ENCODE measurements around the gene IGHMBP2.

The IGHMBP2 gene

DNA sequence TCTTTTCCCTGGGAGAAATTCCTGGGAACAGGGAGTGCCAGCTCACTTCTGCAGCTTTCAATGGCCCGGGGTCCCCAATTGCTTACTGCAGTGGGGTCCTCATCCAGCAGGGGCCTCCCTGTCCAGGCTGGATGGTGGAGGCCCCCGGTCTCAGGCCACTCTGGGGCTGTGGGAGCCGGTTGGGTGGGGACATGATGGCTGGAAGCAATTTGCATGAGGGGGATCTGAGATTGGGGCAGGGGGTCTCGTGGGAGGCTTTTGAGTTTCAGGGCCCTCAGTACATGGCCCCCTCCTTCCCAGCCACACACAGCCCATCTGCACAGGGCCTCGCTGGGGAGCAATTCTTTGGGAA, 51.9 kb downstream of the IGHMBP2 start:
- H3K4me3 Mint-ChIP-seq = no peak overlapping the region
- H3K36me3 Mint-ChIP-seq = no peaks in the 10 kb centered on the region
- H3K9me3 Mint-ChIP-seq (ENCODE audit: low read depth) = no peaks in the 10 kb centered on the region
- no peaks in the 10 kb centered on the region for H3K27me3 Mint-ChIP-seq
- H3K27ac Mint-ChIP-seq = no peak overlapping the region
- peaks cover 3% of the 10 kb centered on the region for H3K4me1 Mint-ChIP-seq (ENCODE audit: low read depth)

GRCh38 chr11:68956142-68956541, 52.5 kb downstream of the IGHMBP2 start:
- Mint-ChIP-seq H3K4me1 (ENCODE audit: low read depth) (peaks cover 3% of the 10 kb centered on the region), H3K27me3 (no peaks in the 10 kb centered on the region), H3K36me3 (no peaks in the 10 kb centered on the region), H3K4me3 (no peak overlapping the region), H3K27ac (no peak overlapping the region), H3K9me3 (ENCODE audit: low read depth) (no peaks in the 10 kb centered on the region)

DNA sequence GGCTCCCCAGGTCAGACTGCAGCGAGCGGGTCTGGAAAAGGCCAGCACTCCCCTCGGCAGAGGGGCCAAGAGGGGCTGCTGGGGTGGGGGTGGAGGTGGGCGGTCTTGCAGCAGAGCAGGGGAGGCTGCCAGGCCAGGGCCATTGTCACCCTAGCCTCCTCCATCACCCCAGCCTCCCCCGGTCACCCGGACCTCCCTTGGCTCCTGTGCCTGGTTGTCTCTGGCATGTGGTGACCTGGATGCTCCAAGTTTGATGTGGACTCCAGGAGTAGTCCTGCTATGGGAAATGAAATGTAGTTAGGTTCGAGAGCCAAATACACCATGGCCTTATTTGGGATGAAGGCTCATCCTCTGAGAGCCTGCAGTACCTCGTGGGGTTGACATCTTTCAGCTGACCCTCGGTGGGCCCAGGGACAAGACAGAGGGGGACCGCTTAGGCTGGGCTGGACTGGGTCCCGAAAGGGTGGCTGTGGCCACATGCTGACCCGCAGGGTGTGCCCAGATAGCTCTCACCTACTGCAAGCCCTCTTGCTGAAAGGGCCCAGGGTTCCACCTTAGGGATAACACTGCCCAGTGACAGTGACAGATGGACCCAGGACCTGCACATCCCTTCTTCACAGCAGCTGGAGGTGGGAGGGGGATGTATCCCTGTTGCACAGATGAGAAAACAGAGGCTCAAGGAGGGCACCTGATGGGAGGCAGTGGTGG, 53.0 kb downstream of the IGHMBP2 start:
- Mint-ChIP-seq H3K4me3 (no peak overlapping the region), H3K9me3 (ENCODE audit: low read depth) (no peaks in the 10 kb centered on the region), H3K36me3 (no peaks in the 10 kb centered on the region), H3K4me1 (ENCODE audit: low read depth) (peaks cover 3% of the 10 kb centered on the region), H3K27me3 (no peaks in the 10 kb centered on the region), H3K27ac (no peak overlapping the region)

GRCh38 chr11:68958211-68958610, 54.5 kb downstream of the IGHMBP2 start:
- Mint-ChIP-seq H3K4me1 (ENCODE audit: low read depth) (peaks cover 11% of the 10 kb centered on the region), H3K36me3 (no peaks in the 10 kb centered on the region), H3K27me3 (no peaks in the 10 kb centered on the region), H3K9me3 (ENCODE audit: low read depth) (no peaks in the 10 kb centered on the region), H3K4me3 (no peak overlapping the region), H3K27ac (no peak overlapping the region)

DNA sequence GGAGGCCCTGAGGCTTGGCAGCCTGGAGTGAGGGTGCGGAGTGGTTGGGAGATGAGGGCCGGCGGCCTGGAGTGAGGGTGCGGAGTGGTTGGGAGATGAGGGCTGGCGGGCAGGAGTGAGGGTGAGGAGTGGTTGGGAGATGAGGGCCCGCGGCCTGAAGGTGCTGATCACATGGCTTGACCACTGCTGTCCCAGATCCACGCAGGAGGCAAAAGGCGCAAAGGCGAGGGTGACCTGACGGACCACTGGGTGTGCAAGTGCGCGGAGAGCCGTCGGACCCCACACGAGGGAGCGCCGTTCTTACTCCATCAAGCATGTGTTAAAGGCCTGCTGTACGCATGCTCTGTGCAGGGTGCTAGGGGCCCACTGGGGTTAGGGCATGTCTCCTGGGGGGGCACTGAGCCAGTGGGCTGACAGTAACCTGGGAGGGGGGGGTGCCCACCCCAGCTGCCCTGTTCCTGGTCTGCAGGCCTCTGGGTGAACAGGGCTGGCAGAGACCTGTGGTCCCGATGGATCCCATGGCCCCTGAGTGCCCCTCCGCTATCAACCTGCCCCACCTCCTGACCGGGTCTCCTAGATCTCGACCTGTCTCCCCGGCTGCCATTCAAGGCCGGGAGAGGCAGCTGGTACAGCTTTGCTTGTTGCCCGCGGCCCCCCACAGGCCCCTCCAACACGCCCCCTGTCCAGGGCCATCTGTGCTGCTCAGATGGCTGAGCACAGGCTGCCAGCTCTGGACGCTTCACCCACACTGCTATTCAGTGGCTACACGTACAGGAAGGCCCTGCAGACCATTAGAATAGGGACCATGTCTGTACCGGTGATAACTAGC, 56.0 kb downstream of the IGHMBP2 start:
- H3K27ac Mint-ChIP-seq = no peak overlapping the region
- H3K4me3 Mint-ChIP-seq = no peak overlapping the region
- peaks cover 11% of the 10 kb centered on the region for H3K4me1 Mint-ChIP-seq (ENCODE audit: low read depth)
- H3K36me3 Mint-ChIP-seq = no peaks in the 10 kb centered on the region
- H3K9me3 Mint-ChIP-seq (ENCODE audit: low read depth) = no peaks in the 10 kb centered on the region
- no peaks in the 10 kb centered on the region for H3K27me3 Mint-ChIP-seq

- no peak overlapping the region for H3K27ac Mint-ChIP-seq
Measured at GRCh38 chr11:68960294-68961071, 56.8 kb downstream of the IGHMBP2 start.

GRCh38 chr11:68961245-68961644, 57.6 kb downstream of the IGHMBP2 start:
- H3K27me3 Mint-ChIP-seq = no peaks in the 10 kb centered on the region
- H3K4me1 Mint-ChIP-seq (ENCODE audit: low read depth) = peaks cover 16% of the 10 kb centered on the region
- H3K27ac Mint-ChIP-seq = no peak overlapping the region
- no peak overlapping the region for H3K4me3 Mint-ChIP-seq
- H3K9me3 Mint-ChIP-seq (ENCODE audit: low read depth) = no peaks in the 10 kb centered on the region
- no peaks in the 10 kb centered on the region for H3K36me3 Mint-ChIP-seq

More at GRCh38 chr11:68960294-68961071, 56.8 kb downstream of the IGHMBP2 start:
- Mint-ChIP-seq H3K36me3 (no peaks in the 10 kb centered on the region), H3K4me3 (no peak overlapping the region), H3K9me3 (ENCODE audit: low read depth) (no peaks in the 10 kb centered on the region), H3K27me3 (no peaks in the 10 kb centered on the region), H3K4me1 (ENCODE audit: low read depth) (peaks cover 9% of the 10 kb centered on the region)

DNA sequence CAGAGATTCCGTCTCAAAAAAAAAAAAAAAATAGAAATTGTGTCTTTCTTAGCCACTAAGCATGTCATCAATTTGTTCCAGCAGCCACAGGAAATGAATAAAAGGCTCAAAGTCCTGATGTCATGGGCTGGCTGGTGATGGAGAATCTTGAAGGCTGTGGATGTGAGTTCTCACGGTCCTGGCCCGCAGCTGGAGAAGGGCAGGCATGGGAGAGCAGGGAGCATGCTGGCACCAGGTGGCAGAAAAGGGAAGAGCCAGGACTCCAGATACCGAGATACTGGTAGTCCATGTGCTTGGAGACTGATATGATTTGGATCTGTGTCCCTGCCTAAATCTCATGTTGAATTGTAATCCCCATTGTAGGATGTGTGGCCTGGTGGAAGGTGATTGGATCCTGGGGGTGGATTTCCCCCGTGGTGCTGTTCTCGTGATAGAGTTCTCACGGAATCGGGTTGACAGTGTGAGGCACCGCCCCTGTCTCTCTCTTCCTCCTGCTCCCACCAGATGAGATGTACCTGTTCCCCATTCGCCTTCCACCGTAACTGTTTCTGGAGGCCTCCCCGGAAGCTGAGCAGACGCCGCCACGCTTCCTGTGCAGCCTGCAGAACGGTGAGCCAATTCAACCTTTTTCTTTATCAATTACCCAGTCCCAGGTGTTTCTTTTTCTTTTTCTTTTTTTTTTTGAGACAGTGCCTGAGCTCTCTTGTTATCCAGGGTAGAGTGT, 59.0 kb downstream of the IGHMBP2 start:
- Mint-ChIP-seq H3K9me3 (ENCODE audit: low read depth) (no peaks in the 10 kb centered on the region), H3K27me3 (no peaks in the 10 kb centered on the region), H3K4me1 (ENCODE audit: low read depth) (peaks cover 17% of the 10 kb centered on the region), H3K36me3 (no peaks in the 10 kb centered on the region), H3K27ac (peak overlapping the region; percentile 35), H3K4me3 (peak overlapping the region; percentile 65)

DNA sequence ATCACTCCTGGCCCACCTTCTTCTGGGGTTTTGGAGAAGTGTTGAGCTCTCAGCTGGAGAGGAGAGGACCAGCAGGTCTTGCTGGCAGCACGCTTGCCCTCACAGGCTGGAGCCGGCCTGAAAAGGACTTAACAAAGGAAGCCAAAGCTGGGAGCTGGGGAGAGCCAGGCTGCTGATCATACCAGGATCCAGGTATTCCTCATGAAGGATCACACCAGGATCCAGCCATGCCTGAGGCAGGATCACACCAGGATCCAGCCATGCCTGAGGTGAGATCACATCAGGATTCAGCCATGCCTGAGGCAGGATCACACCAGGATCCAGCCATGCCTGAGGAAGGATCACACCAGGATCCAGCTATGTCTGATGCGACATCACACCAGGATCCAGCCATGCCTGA, 60.1 kb downstream of the IGHMBP2 start:
- H3K9me3 Mint-ChIP-seq (ENCODE audit: low read depth) = no peaks in the 10 kb centered on the region
- H3K27me3 Mint-ChIP-seq = no peaks in the 10 kb centered on the region
- no peak overlapping the region for H3K4me3 Mint-ChIP-seq
- H3K36me3 Mint-ChIP-seq = no peaks in the 10 kb centered on the region
- H3K27ac Mint-ChIP-seq = no peak overlapping the region
- peaks cover 17% of the 10 kb centered on the region for H3K4me1 Mint-ChIP-seq (ENCODE audit: low read depth)

GRCh38 chr11:68965901-68966853, 62.5 kb downstream of the IGHMBP2 start:
- Mint-ChIP-seq H3K27ac (peak overlapping the region; percentile 22), H3K36me3 (no peaks in the 10 kb centered on the region), H3K4me1 (ENCODE audit: low read depth) (peaks cover 17% of the 10 kb centered on the region), H3K27me3 (no peaks in the 10 kb centered on the region), H3K9me3 (ENCODE audit: low read depth) (no peaks in the 10 kb centered on the region), H3K4me3 (no peak overlapping the region)

GRCh38 chr11:68966894-68967780, 63.4 kb downstream of the IGHMBP2 start:
- Mint-ChIP-seq H3K27ac (no peak overlapping the region), H3K9me3 (ENCODE audit: low read depth) (no peaks in the 10 kb centered on the region), H3K4me1 (ENCODE audit: low read depth) (peaks cover 15% of the 10 kb centered on the region), H3K4me3 (no peak overlapping the region), H3K27me3 (no peaks in the 10 kb centered on the region), H3K36me3 (no peaks in the 10 kb centered on the region)

DNA sequence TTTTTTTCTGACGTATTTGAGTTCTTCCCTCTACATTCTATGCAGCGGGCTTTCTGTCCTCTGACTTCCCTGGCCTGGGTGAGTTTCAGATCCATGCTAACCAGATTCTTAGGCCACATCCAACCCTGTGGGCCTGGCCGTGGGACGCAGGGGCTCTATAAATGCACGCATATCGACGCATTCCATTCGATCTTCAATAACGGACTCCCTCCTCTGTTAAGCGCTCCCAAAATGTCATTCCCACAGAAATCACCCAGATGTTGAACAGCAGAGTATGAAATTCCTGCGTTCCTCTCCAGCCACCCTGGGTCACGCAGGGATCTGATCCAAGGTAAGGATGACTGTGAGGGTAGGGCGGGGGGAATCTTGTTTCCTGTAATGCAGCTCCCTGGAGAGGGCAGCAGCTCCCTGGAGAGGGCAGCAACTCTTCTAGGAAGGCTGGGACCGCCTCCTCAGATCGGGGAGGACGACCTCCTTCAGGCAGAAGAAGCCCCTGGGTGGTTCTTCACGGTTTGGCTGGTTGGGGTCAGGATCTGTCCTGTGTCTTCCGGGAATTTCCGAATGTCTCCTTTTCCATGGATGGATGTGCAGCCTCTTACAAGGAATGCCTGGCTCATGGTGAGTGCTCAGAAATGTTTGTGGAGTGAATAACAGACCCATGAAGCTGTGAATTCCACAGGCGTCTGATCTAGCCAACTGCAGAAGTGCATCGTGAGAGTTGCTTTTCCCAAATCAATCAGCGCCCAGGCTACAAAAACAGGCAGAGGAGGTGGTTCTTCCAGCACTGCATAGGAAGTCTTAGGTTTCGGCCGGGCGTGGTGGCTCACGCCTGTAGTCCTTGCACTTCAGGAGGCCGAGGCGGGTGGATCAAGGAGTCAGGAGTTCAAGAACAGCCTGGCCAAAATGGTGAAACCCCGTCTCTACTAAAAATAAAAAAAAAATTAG, 64.9 kb downstream of the IGHMBP2 start:
- no peaks in the 10 kb centered on the region for H3K9me3 Mint-ChIP-seq (ENCODE audit: low read depth)
- no peak overlapping the region for H3K27ac Mint-ChIP-seq
- no peaks in the 10 kb centered on the region for H3K36me3 Mint-ChIP-seq
- no peaks in the 10 kb centered on the region for H3K27me3 Mint-ChIP-seq
- no peak overlapping the region for H3K4me3 Mint-ChIP-seq
- peaks cover 9% of the 10 kb centered on the region for H3K4me1 Mint-ChIP-seq (ENCODE audit: low read depth)
